GM19438 (cell line): Measurements from ENCODE around the gene IFIT3.
A peak's percentile ranks its signal among the peaks of the same experiment; 100 is the strongest.
"Not testable (repeated sequence)": the region's sequence is repeated elsewhere in the genome, so short reads cannot be mapped to it uniquely, and the experiment has no call there.

Experiments used
- ATAC-seq: cut with Tn5 transposase; IDR thresholded peaks from one replicate; pipeline ENCODE4 v1.9.1; 2021; ENCODE audit warnings: low read depth; ENCODE audit not compliant: unreplicated experiment

IFIT3 gene

DNA sequence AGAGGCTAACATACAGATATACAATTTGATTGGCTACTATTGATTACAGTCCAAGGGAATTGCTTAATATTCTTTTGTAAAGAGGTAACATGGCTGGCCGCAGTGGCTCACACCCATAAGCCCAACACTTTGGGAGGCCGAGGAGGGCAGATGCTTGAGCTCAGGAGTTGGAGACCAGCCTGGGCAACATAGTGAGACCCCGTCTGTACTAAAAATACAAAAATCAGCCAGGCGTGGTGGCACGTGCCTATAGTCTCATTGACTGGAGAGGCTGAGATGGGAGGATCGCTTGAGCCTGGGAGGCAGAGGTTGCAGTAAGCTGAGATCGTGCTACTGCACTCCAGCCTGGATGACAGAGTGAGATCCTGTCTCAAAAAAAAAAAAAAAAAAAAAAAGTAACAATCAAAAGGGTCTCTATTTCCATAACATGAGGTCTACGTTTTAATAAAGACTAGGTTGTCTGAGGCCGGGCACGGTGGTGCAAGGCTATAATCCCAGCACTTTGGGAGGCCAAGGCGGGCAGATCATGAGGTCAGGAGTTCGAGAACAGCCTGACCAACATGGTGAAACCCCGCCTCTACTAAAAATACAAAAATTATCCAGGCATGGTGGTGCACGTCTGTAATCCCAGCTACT is 3.8 kb downstream of the IFIT3 start:
- ATAC-seq, result not testable (repeated sequence)

DNA sequence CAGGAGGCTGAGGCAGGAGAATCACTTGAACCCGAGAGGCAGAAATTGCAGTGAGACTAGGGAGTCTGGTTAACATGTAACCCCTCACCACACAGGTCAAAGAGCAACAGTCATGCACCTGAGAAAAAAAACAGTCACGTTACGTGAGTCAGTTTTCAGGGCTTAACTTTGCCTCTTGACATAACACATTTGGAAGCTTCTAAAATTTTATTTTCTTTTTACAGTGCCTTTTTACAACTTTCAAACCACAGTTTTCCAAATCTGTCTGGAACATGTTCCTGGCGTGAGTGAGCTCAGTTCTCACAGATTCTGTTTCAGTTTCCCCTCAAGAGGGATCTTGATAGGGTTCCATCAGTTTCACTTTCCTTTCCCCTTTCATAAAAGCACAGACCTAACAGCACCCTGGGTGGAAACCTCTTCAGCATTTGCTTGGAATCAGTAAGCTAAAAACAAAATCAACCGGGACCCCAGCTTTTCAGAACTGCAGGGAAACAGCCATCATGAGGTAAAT is 4.4 kb downstream of the IFIT3 start:
- ATAC-seq, result peak; percentile 39

DNA sequence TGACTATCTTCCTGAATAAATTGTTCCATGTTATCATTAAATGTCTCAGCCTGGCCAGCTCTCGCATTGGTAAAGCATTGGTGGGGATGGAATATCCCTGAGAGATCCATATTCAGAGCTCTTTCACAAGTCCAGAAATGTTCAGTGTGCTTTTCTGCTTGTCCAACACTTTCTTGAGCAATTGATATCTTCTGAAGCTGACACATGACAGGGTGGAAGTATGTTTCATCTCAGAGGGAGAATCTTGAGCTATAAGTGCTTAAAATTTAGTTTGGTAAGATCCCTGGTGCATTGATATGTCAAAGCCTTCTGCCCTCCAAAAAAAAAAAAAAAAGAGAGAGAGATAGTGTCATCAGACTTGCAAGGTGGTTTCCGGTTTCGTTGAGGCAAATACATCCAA is 7.4 kb downstream of the IFIT3 start:
- ATAC-seq, result no peak

GRCh38 chr10:89336241-89336640 is 8.4 kb downstream of the IFIT3 start:
- ATAC-seq, result no peak

GRCh38 chr10:89337484-89337883 is 9.7 kb downstream of the IFIT3 start:
- no peak for ATAC-seq

- no peak for ATAC-seq
Observed at GRCh38 chr10:89338713-89339112, 10.9 kb downstream of the IFIT3 start.

DNA sequence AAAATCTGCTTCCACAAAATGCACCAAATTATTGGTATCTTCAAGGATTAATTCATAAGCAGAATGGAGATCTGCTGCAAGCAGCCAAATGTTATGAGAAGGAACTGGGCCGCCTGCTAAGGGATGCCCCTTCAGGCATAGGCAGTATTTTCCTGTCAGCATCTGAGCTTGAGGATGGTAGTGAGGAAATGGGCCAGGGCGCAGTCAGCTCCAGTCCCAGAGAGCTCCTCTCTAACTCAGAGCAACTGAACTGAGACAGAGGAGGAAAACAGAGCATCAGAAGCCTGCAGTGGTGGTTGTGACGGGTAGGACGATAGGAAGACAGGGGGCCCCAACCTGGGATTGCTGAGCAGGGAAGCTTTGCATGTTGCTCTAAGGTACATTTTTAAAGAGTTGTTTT is 12.1 kb downstream of the IFIT3 start:
- ATAC-seq, result no peak

- no peak for ATAC-seq
Observed at GRCh38 chr10:89341649-89342048, 13.9 kb downstream of the IFIT3 start.

DNA sequence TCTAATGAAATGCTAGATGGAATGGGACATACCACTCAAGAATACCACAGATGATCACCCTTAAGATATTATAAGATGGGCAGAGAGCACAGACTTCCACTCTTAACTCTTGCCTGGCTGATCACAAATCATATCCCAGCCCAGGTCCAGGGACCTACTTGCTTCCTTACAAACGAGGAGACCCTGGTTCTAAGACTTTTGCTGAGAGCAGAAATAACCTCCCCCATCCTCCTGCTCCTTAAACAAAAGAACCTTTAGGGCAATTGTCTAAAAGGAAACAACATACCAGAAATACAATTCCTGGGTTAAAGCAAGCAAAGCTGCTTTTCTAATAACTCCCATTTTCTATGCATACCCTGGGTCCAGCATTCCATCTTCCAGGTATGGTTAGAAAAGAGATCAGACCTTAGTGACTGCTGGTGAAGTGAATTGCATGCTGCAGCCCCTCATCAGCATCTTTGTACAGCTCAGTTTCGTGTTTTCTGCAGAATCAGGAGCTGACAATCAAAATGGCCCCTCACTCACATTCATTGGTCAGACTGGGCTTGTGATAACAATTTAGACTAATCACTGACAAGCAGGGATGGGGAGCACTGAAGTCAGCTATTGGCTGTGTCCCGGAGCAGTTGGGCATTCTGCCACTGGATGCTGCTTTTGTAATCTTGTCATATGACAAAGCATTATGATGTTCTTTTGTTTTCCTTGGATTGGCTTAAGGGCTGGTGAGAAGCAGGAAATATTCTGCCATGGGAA is 14.6 kb downstream of the IFIT3 start:
- ATAC-seq, result no peak

DNA sequence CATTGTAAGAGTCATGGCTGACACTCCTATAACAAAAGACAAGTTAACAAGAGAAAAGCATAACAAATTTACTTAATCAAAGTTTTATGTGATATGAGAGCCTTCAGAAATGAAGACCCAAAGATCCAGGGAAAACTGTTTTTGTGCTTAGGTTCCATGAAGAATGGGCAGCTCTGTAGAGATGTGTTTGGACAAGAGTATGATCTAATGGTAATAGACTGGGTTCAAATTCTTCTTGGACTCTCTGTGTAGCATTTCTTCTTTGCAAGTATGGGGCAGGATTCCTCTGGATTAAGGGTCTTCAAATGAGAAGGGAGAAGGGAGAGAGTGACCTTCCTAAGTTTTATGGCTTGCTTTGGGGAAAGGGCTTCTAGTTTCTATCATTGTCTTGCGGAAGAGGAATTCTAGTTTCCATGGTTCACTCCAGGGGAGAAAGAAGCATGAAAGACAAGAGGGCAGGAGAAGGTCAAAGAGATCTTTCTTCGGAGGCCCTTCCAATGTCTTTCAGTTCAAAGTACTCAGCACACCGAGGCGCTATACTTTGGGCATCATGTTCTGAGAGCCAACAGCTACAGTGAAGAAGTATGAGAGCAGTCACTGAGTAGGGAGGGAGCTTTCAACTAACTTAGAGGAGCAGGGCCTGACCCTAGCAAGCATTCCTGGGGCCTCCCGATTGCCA is 15.4 kb downstream of the IFIT3 start:
- no peak for ATAC-seq

GRCh38 chr10:89344156-89344555 is 16.4 kb downstream of the IFIT3 start:
- ATAC-seq, result no peak

- no peak for ATAC-seq
Observed at GRCh38 chr10:89345367-89346000, 17.7 kb downstream of the IFIT3 start.

DNA sequence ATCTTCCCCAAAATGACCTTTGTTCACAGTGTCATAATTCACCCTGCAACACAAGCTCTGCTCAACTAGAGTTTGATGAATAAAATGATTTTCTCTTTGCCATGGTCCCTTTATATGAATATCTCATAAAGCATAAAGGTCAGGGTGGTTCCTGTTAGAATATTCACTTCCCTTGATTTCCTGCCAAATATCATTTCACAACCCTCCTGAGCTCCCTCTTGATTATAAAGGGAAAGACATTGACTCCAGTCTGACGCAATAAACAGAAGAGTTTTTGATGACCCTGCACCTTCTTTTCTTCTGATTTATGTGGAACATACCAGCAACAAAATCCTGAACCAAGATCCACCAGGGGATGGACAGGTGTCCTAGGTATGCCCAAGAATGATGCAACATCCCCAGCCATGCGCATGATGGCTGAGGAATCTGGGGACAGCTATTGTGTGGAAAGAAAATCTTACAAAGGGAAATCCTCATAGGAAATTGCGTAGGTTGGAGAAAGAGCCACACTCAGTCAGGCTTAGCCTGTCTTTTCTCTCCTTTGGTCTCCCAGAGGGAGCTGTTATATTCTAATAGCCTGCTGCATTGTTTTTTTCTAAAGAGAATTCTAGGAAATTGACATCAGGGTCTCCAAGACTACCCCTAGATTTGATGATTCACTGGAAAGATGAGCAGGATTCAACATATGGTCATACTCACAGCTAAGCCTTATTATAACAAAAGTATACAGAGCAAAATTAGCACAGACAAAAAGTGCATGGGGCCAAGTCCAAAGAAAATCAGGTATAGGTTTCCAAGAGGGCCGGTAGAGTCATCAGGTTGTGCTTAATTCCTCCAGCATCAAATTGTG is 18.8 kb downstream of the IFIT3 start:
- no peak for ATAC-seq

DNA sequence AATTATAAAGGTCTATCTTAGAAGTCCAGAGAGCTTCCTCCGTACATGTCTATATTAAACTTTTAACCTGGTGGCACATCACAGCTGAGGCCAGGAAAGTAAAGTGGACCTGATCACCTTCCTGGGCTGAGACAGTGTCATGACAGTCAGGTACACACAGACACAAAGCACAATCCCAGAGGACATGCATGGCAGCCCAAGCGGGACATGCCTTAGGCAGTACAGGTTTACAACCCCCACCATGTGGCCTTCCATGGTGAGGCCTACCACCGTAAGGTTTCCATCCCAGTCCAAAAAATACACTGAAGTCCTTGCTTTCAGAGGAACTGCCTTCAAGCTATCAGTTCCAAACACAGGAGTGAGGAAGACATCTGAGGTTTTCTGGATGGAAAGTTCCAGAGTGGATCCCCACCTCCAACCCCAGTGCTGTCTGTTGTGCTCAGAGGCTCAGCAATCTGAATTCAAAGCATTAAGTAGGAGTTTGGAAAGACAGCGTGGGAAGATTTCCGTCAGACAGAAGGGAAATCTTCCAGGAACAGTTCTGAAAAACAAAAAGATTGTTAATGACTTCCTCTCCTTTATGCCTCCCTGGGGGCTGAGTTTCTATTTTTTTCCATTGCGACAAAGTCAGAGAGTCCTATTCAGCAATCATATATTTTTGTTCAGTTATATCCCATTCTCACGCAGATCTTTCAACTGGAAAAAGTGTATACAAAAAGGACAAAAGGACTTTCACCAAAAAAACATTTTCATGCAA is 20.1 kb downstream of the IFIT3 start:
- no peak for ATAC-seq

DNA sequence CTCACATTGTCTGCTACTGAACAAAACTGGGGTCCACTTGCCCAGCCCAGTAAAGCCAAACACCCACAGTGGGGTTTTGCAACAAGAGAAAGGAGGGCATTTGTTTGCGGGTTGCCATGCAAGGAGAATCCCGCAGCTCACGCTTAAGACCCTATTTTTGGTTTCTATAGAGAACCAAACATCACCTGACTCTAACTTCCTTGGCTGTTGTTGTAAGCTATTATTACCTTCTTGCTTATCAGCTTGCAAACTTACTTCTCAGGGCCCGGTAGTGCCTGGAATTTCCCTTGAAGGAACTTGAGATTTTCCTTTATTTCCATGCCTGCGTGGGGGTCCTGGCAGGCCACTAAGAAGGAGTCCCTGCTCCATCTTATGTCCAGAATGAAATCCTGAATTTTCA is 20.7 kb downstream of the IFIT3 start:
- no peak for ATAC-seq

DNA sequence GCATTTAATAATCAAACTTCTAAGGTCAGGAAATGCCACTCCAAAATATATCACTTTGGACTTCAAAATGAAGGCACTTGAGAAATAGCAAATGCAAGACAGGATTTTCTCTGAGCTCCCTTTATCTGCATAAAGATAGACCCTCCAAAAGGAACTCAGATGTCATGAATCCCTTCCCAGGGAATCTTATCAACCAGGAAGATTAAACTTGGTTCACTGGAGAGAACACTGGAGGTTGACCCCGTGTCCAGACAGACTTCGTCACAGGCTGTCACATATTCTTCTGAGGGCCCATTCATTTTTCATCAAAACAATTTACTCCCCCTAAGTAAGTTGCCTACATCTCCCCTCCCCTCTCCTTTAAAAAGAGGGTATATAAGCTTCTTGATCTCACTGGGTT is 21.2 kb downstream of the IFIT3 start:
- no peak for ATAC-seq

- peak; percentile 38 for ATAC-seq
Observed at GRCh38 chr10:89350631-89351315, 23.0 kb downstream of the IFIT3 start.

DNA sequence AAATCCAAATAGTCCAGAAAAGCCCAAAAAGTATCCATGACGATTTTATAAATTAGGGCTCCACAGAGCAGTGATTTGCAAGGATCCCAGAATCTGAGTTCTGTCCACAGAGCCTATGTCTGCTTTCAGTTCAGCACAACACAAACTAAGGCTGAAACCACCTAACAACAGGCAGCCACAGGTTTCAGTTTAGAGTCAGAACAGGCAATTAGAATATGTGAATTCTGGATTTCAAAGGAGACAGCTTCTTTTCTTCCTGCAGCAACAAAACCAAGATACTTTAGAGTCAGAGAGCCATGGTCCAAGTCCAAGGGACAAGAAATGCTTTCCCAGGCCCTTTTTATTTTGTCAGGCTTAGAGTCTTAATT is 23.6 kb downstream of the IFIT3 start:
- peak; percentile 82 for ATAC-seq
